Heart left ventricle (tissue), 16 donors: ENCODE measurements around the gene NAGPA. TPM values are rescaled to one million over a fixed set of nuclear protein-coding genes. Genes with fewer than 3 reads are reported as not detected.

Experiments used
- ATAC-seq, 4 donors: fragments of 200-7000 bp; cut with Tn5 transposase; one replicate each; pipeline ENCODE4 v1.9.1; 2020 to 2022; ENCODE audit warnings: moderate library complexity in 4 of 4, mild to moderate bottlenecking in 3 of 4, moderate number of reproducible peaks in 1 of 4
- DNase-seq, 5 donors: peaks; one replicate each; pipeline ENCODE4 v3.0.0-alpha.2; 2020
- H3K27ac ChIP-seq, 12 donors: fragments of 200-600 bp; sonication (generic) in 4 of 12; one replicate each; pipeline versions ENCODE4 v1.5.0 to v1.8.0; 2016 to 2022; ENCODE audit warnings: mild to moderate bottlenecking in 2 of 12
- H3K27me3 ChIP-seq, 9 donors: fragments of 200-600 bp; sonication (generic) in 2 of 9; one replicate each; pipeline versions ENCODE4 v1.5.1 to v1.8.0; 2016 to 2022; ENCODE audit warnings: mild to moderate bottlenecking in 3 of 9
- H3K36me3 ChIP-seq, 9 donors: fragments of 200-600 bp; sonication (generic) in 2 of 9; one replicate each; pipeline versions ENCODE4 v1.5.0 to v1.8.0; 2018 to 2022; ENCODE audit warnings: mild to moderate bottlenecking in 2 of 9
- H3K4me1 ChIP-seq, 12 donors: fragments of 200-600 bp; sonication (generic) in 4 of 12; one replicate each; pipeline versions ENCODE4 v1.5.0 to v1.8.0; 2016 to 2022; ENCODE audit warnings: mild to moderate bottlenecking in 3 of 12
- H3K4me3 ChIP-seq, 12 donors: fragments of 200-600 bp; sonication (generic) in 4 of 12; one replicate each; pipeline versions ENCODE4 v1.5.0 to v1.8.0; 2017 to 2022; ENCODE audit warnings: mild to moderate bottlenecking in 9 of 12, moderate library complexity in 4 of 12
- H3K9me3 ChIP-seq, 12 donors: fragments of 200-600 bp; sonication (generic) in 4 of 12; one replicate each; pipeline versions ENCODE4 v1.5.0 to v1.8.0; 2016 to 2022; ENCODE audit warnings: mild to moderate bottlenecking in 1 of 12
- CTCF ChIP-seq, 12 donors: fragments of 200-600 bp; sonication (generic) in 4 of 12; IDR thresholded peaks; one replicate each; pipeline versions ENCODE4 v1.5.0 to v1.8.0; 2018 to 2022; ENCODE audit warnings: antibody characterized with exemption in 12 of 12, mild to moderate bottlenecking in 5 of 12
- POLR2A ChIP-seq, 2 donors: fragments of 450-650 bp; IDR thresholded peaks; one replicate each; pipeline ENCODE4 v1.6.1; 2017; ENCODE audit warnings: antibody characterized with exemption in 2 of 2, mild to moderate bottlenecking in 2 of 2, moderate library complexity in 2 of 2
- WGBS, 4 donors: extraction: QIAGEN DNeasy Blood & Tissue Kit in 2 of 4; methylation state at CpG; one replicate each; pipeline versions ENCODE4 v1.1.5 to v1.1.7; 2013 to 2018; 5-methylcytosine and 5-hydroxymethylcytosine counted together
- intact Hi-C, 10 donors: fragments of 100-400 bp; cut with DNase I; formaldehyde crosslinking; loops; one replicate each; pipeline versions ENCODE4 v1.11.1 to v1.14.2; 2022
- polyA plus RNA-seq, 2 donors: library from polyadenylated mRNA; stranded (reverse); fragments of 200-250 nt; gene quantifications; one replicate each; pipeline ENCODE4 v1.2.3, GENCODE V29; 2013
- total RNA-seq, 9 donors: library from RNA; depleted of rRNA in 2 of 9; stranded (reverse); fragments of >200 nt in 2 of 9; fragmentation: NEBNext Ultra II Directional in 3 of 9; extraction: Animal tissue kit (Norgen Biotek cat#: 25700) in 3 of 9; gene quantifications; one replicate each; pipeline versions ENCODE4 v1.1.0 to v1.2.4, GENCODE V29; 2016 to 2023
- donor health status: ischemic (EF 13 %, LVEDD 7.1; RV severe dilation, severe dysfunction).
- donor health status: healthy with polysubstance abuse.
- donor health status: DM: no; HTN: yes; CAD: no.
- donor health status: DM: no; HTN: no; CAD: no.
- donor health status: ischemic (EF 25% LVEDD 6.9; RV normal size, moderate dysfunction).
- donor health status: ischemic (EF 25% LVEDD 5.7; RV mildly dilated, moderate dysfunction).
- donor health status: healthy.
- donor health status: DM: yes; HTN: yes; CAD: no.
- donor health status: ischemic (EF 35%, LVEDD 5.7; RV mildly dilated, moderate dysfunction).
- donor health status: nonischemic (EF 11% LVEDD 7.7; RV severe dilation, severe dysfunction).
- donor health status: DM: yes; HTN: yes; CAD: no.
- donor health status: PGD.
- donor health status: ischemic (EF 29% LVEDD 5.4; RV normal size, mild dysfunction).
- donor health status: nonischemic (EF 23%, LVEDD 6.1; RV moderate dilation, normal function).

The NAGPA gene
- total and polyA plus RNA-seq, 11 donors: 3.8 to 14.6 (median 7.8) TPM

DNA sequence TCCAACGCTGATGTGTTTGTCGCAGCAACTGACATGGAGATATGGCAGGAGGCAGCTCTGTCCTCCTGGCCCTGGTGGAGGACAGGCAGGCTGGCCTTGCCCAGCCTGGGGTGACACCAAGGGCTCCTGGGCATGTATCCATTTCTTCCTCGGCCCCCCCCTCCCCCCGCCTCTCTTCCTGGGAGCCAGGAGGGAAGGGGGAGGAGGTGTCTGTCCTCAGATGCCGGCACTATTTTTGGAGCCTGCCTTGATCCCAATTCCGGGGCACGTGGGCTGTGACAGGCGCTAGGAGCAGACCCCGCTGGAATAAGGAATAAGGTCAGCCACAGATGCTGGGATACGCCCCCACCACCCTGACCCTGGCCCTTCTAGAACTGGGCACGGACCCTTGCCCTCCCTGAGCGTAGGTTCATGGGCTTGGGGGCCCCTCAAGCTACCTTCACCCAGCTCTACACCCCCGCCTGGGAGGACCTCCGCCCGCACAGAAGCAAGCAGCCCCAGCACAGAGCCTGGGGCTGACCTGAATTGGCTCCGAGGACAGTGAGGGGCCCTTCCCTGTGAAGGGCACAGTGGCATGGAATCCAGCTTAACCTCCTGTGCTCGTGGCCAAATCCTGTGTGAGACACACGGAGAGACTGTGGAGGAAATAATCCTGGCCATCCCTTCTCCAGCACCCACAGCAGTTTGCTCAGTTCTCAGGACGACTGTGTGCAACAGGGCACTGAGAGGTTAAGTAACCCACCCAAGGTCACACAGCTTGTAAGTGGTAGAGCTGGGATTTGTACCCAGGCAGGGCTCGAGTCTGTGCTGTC, 51.5 kb downstream of the NAGPA start:
- peak; percentile 96 to 98 (median 96) for ATAC-seq
- Histone ChIP-seq H3K27me3 (peaks cover 0 to 8% (median 0%) of the 10 kb centered on the region in 9 donors), H3K9me3 (peaks cover 0 to 7% (median 0%) of the 10 kb centered on the region in 12 donors), H3K36me3 (no peaks in the 10 kb centered on the region), H3K4me1 (peaks cover 0 to 14% (median 1%) of the 10 kb centered on the region in 12 donors), H3K27ac (peak overlapping the region; percentile 4 to 96 (median 82)), H3K4me3 (peak overlapping the region in 7 of 12 donors; percentile 17 to 41 (median 22))
- TF ChIP-seq POLR2A (IDR thresholded peaks at IDR 0.05) (no peak), CTCF (IDR thresholded peaks at IDR 0.05) (no peak)
- intact Hi-C loops: no loop called here
- WGBS, 4 donors: 16 to 26% (median 22%) methylated on average over 11 to 20 of the region's 20 CpGs
- DNase-seq: peak in 4 of 5 donors; percentile 69 to 82 (median 76)

DNA sequence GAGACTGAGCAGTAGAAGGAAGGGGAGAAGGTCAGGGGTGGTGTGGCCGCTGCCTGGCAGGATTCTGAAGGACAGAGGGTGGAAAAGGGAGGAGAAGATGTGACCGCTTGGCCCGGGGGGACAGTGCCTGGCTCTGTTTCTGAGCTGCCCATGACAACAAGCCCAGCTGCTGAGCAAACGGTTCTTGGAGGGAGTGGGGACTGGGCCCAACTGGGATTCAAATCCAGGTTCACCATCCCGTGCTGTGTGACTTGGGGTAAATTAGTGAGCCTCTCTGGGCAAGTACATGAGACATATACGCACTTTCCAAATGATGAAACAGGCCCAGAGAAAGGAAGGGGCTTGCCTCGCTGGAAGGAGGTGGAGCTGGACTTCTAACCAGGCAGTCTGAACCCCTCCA, 52.3 kb downstream of the NAGPA start:
- Histone ChIP-seq H3K27me3 (peaks cover 0 to 5% (median 0%) of the 10 kb centered on the region in 9 donors), H3K9me3 (peaks cover 0 to 8% (median 0%) of the 10 kb centered on the region in 12 donors), H3K27ac (peak overlapping the region in 11 of 12 donors; percentile 40 to 96 (median 82)), H3K4me3 (peak overlapping the region in 2 of 12 donors; percentile 33 to 36), H3K4me1 (peaks cover 0 to 14% (median 1%) of the 10 kb centered on the region in 12 donors), H3K36me3 (no peaks in the 10 kb centered on the region)
- intact Hi-C loops: no loop called here
- DNase-seq (no peak), ATAC-seq (peak in 1 of 4 donors; percentile 14)
- no peak for TF ChIP-seq CTCF (IDR thresholded peaks at IDR 0.05)
- TF ChIP-seq POLR2A (IDR thresholded peaks at IDR 0.05): no peak
- 65 to 75% (median 69%) methylated on average over 7 of the region's 7 CpGs for WGBS, 4 donors

GRCh38 chr16:4980691-4981090, 53.0 kb downstream of the NAGPA start:
- no peak overlapping the region for H3K27ac ChIP-seq
- no peak for ATAC-seq

More at GRCh38 chr16:4980691-4981090, 53.0 kb downstream of the NAGPA start:
- no peak for DNase-seq
- TF ChIP-seq POLR2A (IDR thresholded peaks at IDR 0.05) (no peak), CTCF (IDR thresholded peaks at IDR 0.05) (no peak)
- Histone ChIP-seq H3K4me1 (peaks cover 0 to 14% (median 1%) of the 10 kb centered on the region in 12 donors), H3K4me3 (no peak overlapping the region), H3K27me3 (peaks cover 0 to 2% (median 0%) of the 10 kb centered on the region in 9 donors), H3K9me3 (peaks cover 0 to 12% (median 0%) of the 10 kb centered on the region in 12 donors), H3K36me3 (no peaks in the 10 kb centered on the region)
- 73 to 86% (median 75%) methylated on average over 10 of the region's 10 CpGs for WGBS, 4 donors
- intact Hi-C loops: no loop called here
